ENCODE measurements around the gene ZFAND6. TPM values are rescaled to one million over a fixed set of nuclear protein-coding genes. Genes with fewer than 3 reads are reported as not detected.
A peak's percentile ranks its signal among the peaks of the same experiment; 100 is the strongest.

ZFAND6 gene
- total and polyA plus RNA-seq, 10 of the 15 experiments (the other 5 are each of a cell fraction or from before 2014, with no cell fraction given) = 78.9 to 179 (median 135) TPM

- H3K36me3 ChIP-seq (ENCODE audit: control insufficient read depth in 2 of 2, insufficient read depth in 2 of 2, low read length in 1 of 2) = no peaks in the 10 kb centered on the region; a peak in 1 of 4 replicates
- no peak for FAIRE-seq
- peak overlapping the region; percentile 59 for H3K27ac ChIP-seq (ENCODE audit: control insufficient read depth, insufficient read depth)
- peak overlapping the region; percentile 82 for H3K4me2 ChIP-seq (ENCODE audit: control insufficient read depth, insufficient read depth)
- ChIA-PET POLR2A (interaction anchor here (0.5 to 3.1 kb wide), 6 partner anchors 9 to 1249 kb away, joined by 3 to 23 read pairs (median 4); partner anchors contain the start of gene ZFAND6), SMC1A (ENCODE audit: uncharacterized antibody, unreplicated experiment) (interaction anchor here (1.1 to 4.8 kb wide), 17 partner anchors 8 to 102 kb away, joined by 3 to 27 read pairs (median 4); partner anchors contain the start of gene FAH), RAD21 (ENCODE audit: unreplicated experiment) (interaction anchor here (0.7 to 5.8 kb wide), 7 partner anchors 10 to 238 kb away, joined by 3 to 59 read pairs (median 4); partner anchors contain the start of genes FAH and ZFAND6), CTCF (interaction anchor here (0.6 to 5.9 kb wide), 9 partner anchors 9 to 927 kb away, joined by 3 to 47 read pairs (median 3); partner anchors contain the start of genes TMED3 and ZFAND6)
- intact Hi-C loops (cut with micrococcal nuclease; ENCODE audit: unreplicated experiment) (no loop called here), in situ Hi-C loops (cut with MboI) (no loop called here)
- DNase-seq (ENCODE audit: low read depth, low spot score) = no peak
- no peak for ATAC-seq
- H4K20me1 ChIP-seq (ENCODE audit: control insufficient read depth, insufficient read depth) = no peaks in the 10 kb centered on the region; the same call in 1 of the 2 replicates
- H2AFZ ChIP-seq (ENCODE audit: control insufficient read depth, low read depth, low read length) = no peak overlapping the region
- H3K79me2 ChIP-seq (ENCODE audit: control insufficient read depth, insufficient read depth, low read length) = peaks cover 97% of the 10 kb centered on the region
- BruUV-seq (replicated peaks) = no TSS peak
- H3K9me3 ChIP-seq (replicated peaks; ENCODE audit: control insufficient read depth, insufficient read depth, low read length) = no peaks in the 10 kb centered on the region
- peak overlapping the region; percentile 57 for H3K4me3 ChIP-seq
- peak overlapping the region; percentile 32 for H3K9ac ChIP-seq (ENCODE audit: control insufficient read depth, insufficient read depth, low read length)
- TF ChIP-seq POLR2AphosphoS2 (IDR thresholded peaks at IDR 0.05; ENCODE audit: low read depth, low read length) (no peak), HDAC6 (IDR thresholded peaks at IDR 0.05; ENCODE audit: unreplicated experiment) (no peak), BHLHE40 (IDR thresholded peaks at IDR 0.05; ENCODE audit: borderline replicate concordance in 1 of 2, low read depth in 2 of 2, low read length in 1 of 2) (no peak)
- H3K27me3 ChIP-seq (replicated peaks in 1 of 2; ENCODE audit: control insufficient read depth in 2 of 2, insufficient read depth in 2 of 2, low read length in 1 of 2) = no peaks in the 10 kb centered on the region
- H3K4me1 ChIP-seq (ENCODE audit: control insufficient read depth, insufficient read depth, low read length) = peaks cover 19% of the 10 kb centered on the region
Measured at GRCh38 chr15:80071652-80072051, 12.2 kb downstream of the ZFAND6 start.

- H3K79me2 ChIP-seq (ENCODE audit: control insufficient read depth, insufficient read depth, low read length) = peaks cover 97% of the 10 kb centered on the region
- in situ Hi-C loops (cut with MboI) = no loop called here
- intact Hi-C loops (cut with micrococcal nuclease; ENCODE audit: unreplicated experiment) = no loop called here
- no peaks in the 10 kb centered on the region for H3K9me3 ChIP-seq (replicated peaks; ENCODE audit: control insufficient read depth, insufficient read depth, low read length)
- H3K4me3 ChIP-seq = peak overlapping the region; percentile 57
- peak overlapping the region; percentile 32 for H3K9ac ChIP-seq (ENCODE audit: control insufficient read depth, insufficient read depth, low read length)
- ChIA-PET SMC1A (ENCODE audit: uncharacterized antibody, unreplicated experiment) (interaction anchor here (0.6 to 4.8 kb wide), 21 partner anchors 9 to 101 kb away, joined by 3 to 27 read pairs (median 4); partner anchors contain the start of gene FAH), CTCF (interaction anchor here (0.6 to 5.9 kb wide), 9 partner anchors 9 to 762 kb away, joined by 3 to 47 read pairs (median 3); partner anchors contain the start of genes TMED3 and ZFAND6), RAD21 (ENCODE audit: unreplicated experiment) (interaction anchor here (0.6 to 5.8 kb wide), 8 partner anchors 11 to 218 kb away, joined by 3 to 59 read pairs (median 3); partner anchors contain the start of genes FAH and ZFAND6), POLR2A (interaction anchor here (0.6 to 3.1 kb wide), 5 partner anchors 8 to 159 kb away, joined by 3 to 23 read pairs (median 4); partner anchors contain the start of gene ZFAND6)
- peak overlapping the region; percentile 82 for H3K4me2 ChIP-seq (ENCODE audit: control insufficient read depth, insufficient read depth)
- no TSS peak for BruUV-seq (replicated peaks)
- ATAC-seq (peak; percentile 88), FAIRE-seq (peak; percentile 85), DNase-seq (ENCODE audit: low read depth, low spot score) (peak; percentile 83)
- H2AFZ ChIP-seq (ENCODE audit: control insufficient read depth, low read depth, low read length) = no peak overlapping the region
- H3K27me3 ChIP-seq (replicated peaks in 1 of 2; ENCODE audit: control insufficient read depth in 2 of 2, insufficient read depth in 2 of 2, low read length in 1 of 2) = no peaks in the 10 kb centered on the region
- H3K27ac ChIP-seq (ENCODE audit: control insufficient read depth, insufficient read depth) = peak overlapping the region; percentile 59
- no peaks in the 10 kb centered on the region; a peak in 1 of 4 replicates for H3K36me3 ChIP-seq (ENCODE audit: control insufficient read depth in 2 of 2, insufficient read depth in 2 of 2, low read length in 1 of 2)
- H4K20me1 ChIP-seq (ENCODE audit: control insufficient read depth, insufficient read depth) = no peaks in the 10 kb centered on the region
- 0% methylated on average over 1 of the region's 1 CpG for WGBS (ENCODE audit: insufficient coverage, insufficient replicate concordance, low lambda C conversion rate, missing lambda C conversion rate)
- peaks cover 13% of the 10 kb centered on the region; the same call in 1 of the 2 replicates for H3K4me1 ChIP-seq (ENCODE audit: control insufficient read depth, insufficient read depth, low read length)
- TF ChIP-seq RFX5 (IDR thresholded peaks at IDR 0.05; ENCODE audit: low read depth, low read length) = no peak
- no peak for TF ChIP-seq ZBTB33 (IDR thresholded peaks at IDR 0.05)
- TF ChIP-seq KLF5 (IDR thresholded peaks at IDR 0.05; ENCODE audit: partially characterized antibody) = no peak
- no peak for TF ChIP-seq MEF2B (IDR thresholded peaks at IDR 0.05; ENCODE audit: partially characterized antibody, poor library complexity, severe bottlenecking)
- no peak for TF ChIP-seq IKZF2 (IDR thresholded peaks at IDR 0.05)
- TF ChIP-seq PKNOX1 (IDR thresholded peaks at IDR 0.05) = peak; percentile 96
Measured at GRCh38 chr15:80072285-80072994, 13.0 kb downstream of the ZFAND6 start.

All from GM12878 (cell line).